H1 (cell line): ENCODE data around the gene WASL. TPM values are rescaled to one million over a fixed set of nuclear protein-coding genes. Genes with fewer than 3 reads are reported as not detected.

Experiments
- CTCF ChIA-PET: fragments of 300-600 bp; sonication (Branson Sonifier 250); formaldehyde crosslinking; loops from one replicate; lab custom pipeline; 2021; ENCODE audit not compliant: partially characterized antibody; lab: Charles Lee
- POLR2A ChIA-PET: fragments of 300-600 bp; sonication (Branson Sonifier 250); formaldehyde crosslinking; loops from one replicate; lab custom pipeline; 2021; ENCODE audit warnings: inconsistent platforms; ENCODE audit not compliant: partially characterized antibody; lab: Charles Lee
- DNase-seq, 2 experiments: peaks; one replicate each; pipeline versions ENCODE4 v3.0.0 to v3.0.0-alpha.2; 2010 to 2022; ENCODE audit warnings: low spot score in 2 of 2, low read depth in 1 of 2, mixed read lengths in 1 of 2
- FAIRE-seq: peaks from 2 replicates; lab custom pipeline; 2011; peaks lifted over from hg19 to GRCh38; lab: Jason Lieb, UNC
- H2AFZ ChIP-seq: 2 replicates; pipeline ENCODE4 v1.8.1; 2012; ENCODE audit warnings: low read length, inconsistent platforms
- H2AK5ac ChIP-seq: 2 replicates; pipeline ENCODE4 v1.6.1; 2013; ENCODE audit warnings: low read depth, low read length
- H2BK120ac ChIP-seq: replicated peaks from 2 replicates; pipeline ENCODE3; 2013; ENCODE audit warnings: low read depth, low read length, inconsistent platforms
- H2BK12ac ChIP-seq: 2 replicates; pipeline ENCODE4 v1.6.1; 2013; ENCODE audit warnings: low read depth, low read length
- H2BK15ac ChIP-seq: 2 replicates; pipeline ENCODE4 v1.6.1; 2013; ENCODE audit warnings: low read length
- H2BK20ac ChIP-seq: 2 replicates; pipeline ENCODE4 v1.6.1; 2013; ENCODE audit warnings: low read length
- H2BK5ac ChIP-seq: 2 replicates; pipeline ENCODE4 v1.6.1; 2013; ENCODE audit warnings: low read depth, low read length
- H3K14ac ChIP-seq: 2 replicates; pipeline ENCODE4 v1.6.1; 2013; ENCODE audit warnings: inconsistent platforms; ENCODE audit not compliant: insufficient read length
- H3K18ac ChIP-seq: 2 replicates; pipeline ENCODE4 v1.6.1; 2013; ENCODE audit warnings: low read length; ENCODE audit errors: extremely low read depth
- H3K23ac ChIP-seq: 2 replicates; pipeline ENCODE4 v1.6.1; 2013; ENCODE audit warnings: inconsistent platforms; ENCODE audit not compliant: insufficient read length
- H3K23me2 ChIP-seq: 2 replicates; pipeline ENCODE4 v1.6.1; 2013; ENCODE audit warnings: low read depth, low read length
- H3K27ac ChIP-seq: 2 replicates; pipeline ENCODE4 v1.6.1; 2011; ENCODE audit warnings: low read depth, low read length, inconsistent platforms
- H3K27me3 ChIP-seq, 4 experiments: replicated peaks in 1 of 4; 1 replicate in 1 of 4; 2 replicates in 3 of 4; pipeline versions ENCODE4 v1.6.1 to v1.8.1; 2011 to 2013; ENCODE audit warnings: low read length in 3 of 4, mild to moderate bottlenecking in 3 of 4, inconsistent platforms in 2 of 4, mixed read lengths in 2 of 4, moderate library complexity in 1 of 4; ENCODE audit not compliant: control insufficient read depth in 3 of 4, insufficient read depth in 3 of 4; ENCODE audit errors: extremely low read depth in 1 of 4
- H3K36me3 ChIP-seq, 4 experiments: 2 replicates each; pipeline versions ENCODE4 v1.6.1 to v1.8.1; 2011 to 2013; ENCODE audit warnings: mild to moderate bottlenecking in 4 of 4, low read length in 3 of 4, moderate library complexity in 2 of 4, control low read depth in 1 of 4, inconsistent platforms in 1 of 4; ENCODE audit not compliant: insufficient read depth in 4 of 4, control insufficient read depth in 2 of 4
- H3K4ac ChIP-seq: replicated peaks from 2 replicates; pipeline ENCODE3; 2013; ENCODE audit warnings: low read length, low read depth, mixed read lengths, inconsistent platforms; ENCODE audit not compliant: insufficient read length
- H3K4me1 ChIP-seq, 4 experiments: replicated peaks in 1 of 4; 1 replicate in 1 of 4; 2 replicates in 3 of 4; pipeline versions ENCODE4 v1.6.1 to v1.8.1; 2011 to 2013; ENCODE audit warnings: low read length in 3 of 4, inconsistent platforms in 2 of 4, mixed read lengths in 1 of 4; ENCODE audit not compliant: insufficient read depth in 4 of 4, control insufficient read depth in 3 of 4
- H3K4me2 ChIP-seq, 2 experiments: 2 replicates each; pipeline versions ENCODE4 v1.6.1 to v1.8.1; 2011 to 2013; ENCODE audit warnings: low read depth in 2 of 2, low read length in 2 of 2, control low read depth in 1 of 2, inconsistent platforms in 1 of 2, mild to moderate bottlenecking in 1 of 2; ENCODE audit not compliant: insufficient read depth in 1 of 2
- H3K4me3 ChIP-seq, 4 experiments: fragments of 200-600, 300-600 bp in 1 of 4; sonication (generic), shearing (Covaris generic), sonication (Bioruptor Twin) in 1 of 4; 2 replicates each; pipeline versions ENCODE4 v1.5.1 to v1.8.1; 2011 to 2016; ENCODE audit warnings: low read length in 4 of 4, low read depth in 3 of 4, control low read depth in 2 of 4, inconsistent platforms in 2 of 4, mild to moderate bottlenecking in 2 of 4, mixed read lengths in 1 of 4, moderate library complexity in 1 of 4; ENCODE audit not compliant: insufficient read depth in 2 of 4; ENCODE audit errors: extremely low read depth in 1 of 4
- H3K56ac ChIP-seq: replicated peaks from 2 replicates; pipeline ENCODE3; 2013; ENCODE audit warnings: low read depth, mild to moderate bottlenecking, mixed read lengths, low read length, inconsistent platforms; ENCODE audit not compliant: insufficient read length
- H3K79me1 ChIP-seq: 2 replicates; pipeline ENCODE4 v1.6.1; 2013; ENCODE audit warnings: low read depth, low read length, control low read depth
- H3K79me2 ChIP-seq, 2 experiments: 2 replicates each; pipeline versions ENCODE4 v1.6.1 to v1.8.1; 2012 to 2013; ENCODE audit warnings: low read length in 2 of 2, mild to moderate bottlenecking in 2 of 2, inconsistent platforms in 1 of 2; ENCODE audit not compliant: insufficient read depth in 2 of 2, control insufficient read depth in 1 of 2
- H3K9ac ChIP-seq, 4 experiments: replicated peaks in 1 of 4; 1 replicate in 1 of 4; 2 replicates in 3 of 4; pipeline versions ENCODE4 v1.6.1 to v1.8.1; 2011 to 2013; ENCODE audit warnings: low read depth in 3 of 4, low read length in 3 of 4, control low read depth in 2 of 4, mild to moderate bottlenecking in 2 of 4, moderate library complexity in 2 of 4, inconsistent platforms in 1 of 4; ENCODE audit errors: extremely low read depth in 1 of 4
- H3K9me3 ChIP-seq, 2 experiments: 2 replicates each; pipeline versions ENCODE4 v1.6.1 to v1.8.1; 2012 to 2013; ENCODE audit warnings: mild to moderate bottlenecking in 2 of 2, moderate library complexity in 2 of 2, control low read depth in 1 of 2, inconsistent platforms in 1 of 2, low read depth in 1 of 2, low read length in 1 of 2, mixed read lengths in 1 of 2; ENCODE audit not compliant: insufficient read depth in 2 of 2
- H4K20me1 ChIP-seq, 2 experiments: replicated peaks in 1 of 2; 2 replicates each; pipeline versions ENCODE3 to v1.8.1; 2011 to 2013; ENCODE audit warnings: inconsistent platforms in 2 of 2, low read length in 2 of 2, mild to moderate bottlenecking in 1 of 2; ENCODE audit not compliant: insufficient read depth in 2 of 2, control insufficient read depth in 1 of 2
- H4K5ac ChIP-seq: 2 replicates; pipeline ENCODE4 v1.6.1; 2013; ENCODE audit warnings: low read length, low read depth, mixed read lengths, inconsistent platforms; ENCODE audit not compliant: insufficient read length
- H4K8ac ChIP-seq: 2 replicates; pipeline ENCODE4 v1.8.0; 2013; ENCODE audit warnings: mild to moderate bottlenecking, moderate library complexity, low read length, inconsistent platforms; ENCODE audit not compliant: insufficient read depth; ENCODE audit errors: extremely low read depth
- H4K91ac ChIP-seq: replicated peaks from 2 replicates; pipeline ENCODE3; 2013; ENCODE audit warnings: low read length, mixed read lengths, inconsistent platforms; ENCODE audit not compliant: insufficient read length
- BACH1 ChIP-seq: IDR thresholded peaks from 2 replicates; pipeline ENCODE4 v1.6.1; 2012; ENCODE audit warnings: low read length, improper control_type of control experiment
- BRCA1 ChIP-seq: IDR thresholded peaks from 2 replicates; pipeline ENCODE4 v1.6.1; 2012; ENCODE audit warnings: low read depth, low read length, improper control_type of control experiment
- CHD1 ChIP-seq: IDR thresholded peaks from 2 replicates; pipeline ENCODE4 v1.6.1; 2012; ENCODE audit warnings: low read depth, low read length, improper control_type of control experiment
- NANOG ChIP-seq: IDR thresholded peaks from 2 replicates; pipeline ENCODE4 v1.6.1; 2011; ENCODE audit warnings: low read length, low read depth, mild to moderate bottlenecking, inconsistent platforms; ENCODE audit not compliant: insufficient read depth, poor library complexity, severe bottlenecking
- SIX5 ChIP-seq: IDR thresholded peaks from 2 replicates; pipeline ENCODE4 v1.6.1; 2011; ENCODE audit warnings: mild to moderate bottlenecking, low read depth, low read length
- WGBS, 2 experiments: shearing (Covaris generic) in 1 of 2; methylation state at CpG; one replicate each; pipeline versions ENCODE4 v1.1.6 to v1.1.7; 2013 to 2015; ENCODE audit warnings: low lambda C conversion rate in 2 of 2, mixed read lengths in 2 of 2, inconsistent platforms in 1 of 2, low coverage in 1 of 2, missing lambda C conversion rate in 1 of 2; ENCODE audit not compliant: insufficient replicate concordance in 2 of 2, insufficient coverage in 1 of 2, insufficient read length in 1 of 2; ENCODE audit errors: extremely low coverage in 1 of 2, missing lambda C conversion rate in 1 of 2; 5-methylcytosine and 5-hydroxymethylcytosine counted together
- polyA plus RNA-seq, 7 experiments: library from polyadenylated mRNA; depleted of rRNA in 3 of 7; stranded (reverse) in 5 of 7; unstranded in 2 of 7; fragments of >200 nt in 5 of 7; fragments of 200-250 nt in 2 of 7; gene quantifications; 1 replicate in 5 of 7; 2 replicates in 1 of 7; 4 replicates in 1 of 7; pipeline versions ENCODE4 v1.2.1 to v1.2.3, GENCODE V29; 2011 to 2013; ENCODE audit warnings: missing spikeins in 2 of 7, mixed read lengths in 2 of 7
- total RNA-seq: library from RNA; stranded (reverse); fragmentation: NEBNext Ultra II Directional; extraction: Animal tissue kit (Norgen Biotek cat#: 25700); gene quantifications from 2 replicates; pipeline ENCODE4 v1.2.1, GENCODE V29; 2021
- TF ChIP-seq, protein P1 (sequence below), 3 experiments: IDR thresholded peaks; 1 replicate in 2 of 3; 2 replicates in 1 of 3; pipeline versions ENCODE4 v1.5.1 to v1.6.1; 2011; ENCODE audit warnings: low read length in 3 of 3, mild to moderate bottlenecking in 3 of 3, inconsistent platforms in 2 of 3, low read depth in 1 of 3, moderate library complexity in 1 of 3; ENCODE audit not compliant: insufficient read depth in 1 of 3; ENCODE audit errors: control extremely low read depth in 1 of 3

WASL gene
- total and polyA plus RNA-seq, 2 of the 8 experiments (the other 6 are each of a cell fraction or from before 2014, with no cell fraction given), result 7.7 to 38.9 TPM

DNA sequence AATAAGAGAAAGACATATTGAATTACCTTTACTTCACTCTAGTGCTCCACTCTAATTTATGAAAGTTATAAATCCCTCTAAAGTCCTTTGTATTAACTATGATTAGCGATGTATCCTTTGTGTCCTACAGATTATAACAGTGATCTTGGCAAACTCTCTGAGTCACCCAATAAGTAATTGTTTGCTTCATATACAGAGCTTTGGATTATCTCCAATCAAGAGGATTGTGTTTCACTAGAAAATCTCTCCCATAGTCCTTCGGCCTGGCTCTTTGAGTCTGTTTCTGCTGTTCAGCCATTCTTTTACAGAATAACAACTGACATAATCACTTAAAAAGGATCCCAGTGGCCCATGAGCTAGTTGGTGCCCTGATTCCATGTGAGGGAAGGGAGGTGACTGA, 83.6 kb downstream of the WASL start:
- POLR2A ChIA-PET, result interaction anchor here (1.3 to 1.8 kb wide), 3 partner anchors 9 to 20 kb away, joined by 3 to 5 read pairs (median 4); no protein-coding TSS in a partner anchor
- Histone ChIP-seq H3K4me2 (no peak overlapping the region), H3K36me3 (no peaks in the 10 kb centered on the region)
- TF ChIP-seq NANOG (no peak), CHD1 (no peak), SIX5 (no peak), BRCA1 (no peak), BACH1 (no peak)
- TF ChIP-seq, protein P1, sequence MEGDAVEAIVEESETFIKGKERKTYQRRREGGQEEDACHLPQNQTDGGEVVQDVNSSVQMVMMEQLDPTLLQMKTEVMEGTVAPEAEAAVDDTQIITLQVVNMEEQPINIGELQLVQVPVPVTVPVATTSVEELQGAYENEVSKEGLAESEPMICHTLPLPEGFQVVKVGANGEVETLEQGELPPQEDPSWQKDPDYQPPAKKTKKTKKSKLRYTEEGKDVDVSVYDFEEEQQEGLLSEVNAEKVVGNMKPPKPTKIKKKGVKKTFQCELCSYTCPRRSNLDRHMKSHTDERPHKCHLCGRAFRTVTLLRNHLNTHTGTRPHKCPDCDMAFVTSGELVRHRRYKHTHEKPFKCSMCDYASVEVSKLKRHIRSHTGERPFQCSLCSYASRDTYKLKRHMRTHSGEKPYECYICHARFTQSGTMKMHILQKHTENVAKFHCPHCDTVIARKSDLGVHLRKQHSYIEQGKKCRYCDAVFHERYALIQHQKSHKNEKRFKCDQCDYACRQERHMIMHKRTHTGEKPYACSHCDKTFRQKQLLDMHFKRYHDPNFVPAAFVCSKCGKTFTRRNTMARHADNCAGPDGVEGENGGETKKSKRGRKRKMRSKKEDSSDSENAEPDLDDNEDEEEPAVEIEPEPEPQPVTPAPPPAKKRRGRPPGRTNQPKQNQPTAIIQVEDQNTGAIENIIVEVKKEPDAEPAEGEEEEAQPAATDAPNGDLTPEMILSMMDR (IDR thresholded peaks at IDR 0.05; ENCODE audit: control extremely low read depth in 1 of 3, insufficient read depth in 1 of 3, low read depth in 1 of 3, low read length in 3 of 3), result no peak
- TF ChIP-seq, all 59 proteins: peak for 0
- Histone ChIP-seq H2BK12ac (no peak overlapping the region), H3K4me3 (no peak overlapping the region), H2AFZ (no peak overlapping the region), H2BK20ac (no peak overlapping the region), H4K20me1 (no peaks in the 10 kb centered on the region), H3K23me2 (no peaks in the 10 kb centered on the region), H2BK5ac (no peak overlapping the region), H4K91ac (no peak overlapping the region), H3K4me1 (peaks cover 0 to 3% (median 1%) of the 10 kb centered on the region in 4 experiments; a peak in 1 of 7 replicates), H3K9ac (no peak overlapping the region), H3K23ac (no peak overlapping the region), H3K27ac (no peak overlapping the region), H2BK15ac (no peak overlapping the region), H4K8ac (no peak overlapping the region), H3K79me2 (no peaks in the 10 kb centered on the region), H3K14ac (no peak overlapping the region), H3K79me1 (no peaks in the 10 kb centered on the region), H3K56ac (no peak overlapping the region), H3K27me3 (no peaks in the 10 kb centered on the region), H4K5ac (no peak overlapping the region), H3K4ac (no peak overlapping the region), H2BK120ac (no peak overlapping the region), H3K9me3 (peaks cover 0 to 2% of the 10 kb centered on the region in 2 experiments; a peak in 1 of 4 replicates), H3K18ac (no peak overlapping the region), H2AK5ac (no peak overlapping the region)
- 95% methylated on average over 2 of the region's 2 CpGs; no CpG with 5 or more reads in 1 of the 2 experiments for WGBS, 2 experiments
- no peak for DNase-seq
- CTCF ChIA-PET, result interaction anchor here (1.3 to 2.5 kb wide), 5 partner anchors 9 to 41 kb away, joined by 3 to 10 read pairs (median 6); partner anchors contain the start of gene LMOD2
- no peak for FAIRE-seq
